ENCODE measurements around the gene PTPRB.

DNA sequence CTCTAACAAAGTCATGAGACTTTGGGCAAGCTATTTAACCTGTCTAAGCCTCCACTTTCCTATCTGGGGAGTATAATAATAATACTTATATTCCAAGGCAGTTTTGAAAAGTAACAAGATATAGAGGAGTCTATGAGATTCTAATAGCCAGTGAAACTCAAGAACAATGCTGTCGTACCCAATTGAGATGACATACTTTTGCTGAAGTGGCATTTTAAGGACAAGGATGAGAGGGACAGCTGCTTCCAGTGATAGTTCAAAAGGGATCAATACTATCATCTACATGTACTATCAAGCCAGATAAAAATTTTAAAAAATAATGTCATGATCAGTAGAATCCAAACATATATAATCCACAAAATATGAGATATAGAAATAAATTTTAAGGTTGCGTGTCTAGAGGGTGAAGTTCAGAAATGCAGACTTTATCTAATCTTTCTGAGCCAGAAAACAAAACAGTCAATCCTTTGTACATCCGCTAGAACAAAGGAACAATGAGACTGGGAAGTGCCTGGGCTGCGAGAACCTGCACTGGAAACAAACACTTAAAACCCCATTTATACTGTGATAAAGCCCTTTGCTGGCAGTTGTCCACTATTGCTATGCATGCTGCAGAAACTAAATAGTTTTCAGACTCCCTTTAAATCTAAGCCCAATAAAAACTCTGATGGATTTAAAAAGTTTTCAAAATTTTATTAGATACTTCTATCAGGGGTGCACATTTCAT is 38.6 kb downstream of the PTPRB start:
- TF ChIP-seq GATA3 (IDR thresholded peaks at IDR 0.05; ENCODE audit: low read depth, low read length): no peak
- no peak for TF ChIP-seq GATA2 (IDR thresholded peaks at IDR 0.05; ENCODE audit: low read depth, low read length)

Data from SH-SY5Y (cell line).